GM21528 (cell line): ENCODE data around the gene TMEM81.

Experiments used
- ATAC-seq: cut with Tn5 transposase; IDR thresholded peaks from one replicate; pipeline ENCODE4 v1.9.1; 2021; ENCODE audit warnings: mild to moderate bottlenecking, moderate library complexity; ENCODE audit not compliant: unreplicated experiment, low FRiP score

TMEM81 gene

DNA sequence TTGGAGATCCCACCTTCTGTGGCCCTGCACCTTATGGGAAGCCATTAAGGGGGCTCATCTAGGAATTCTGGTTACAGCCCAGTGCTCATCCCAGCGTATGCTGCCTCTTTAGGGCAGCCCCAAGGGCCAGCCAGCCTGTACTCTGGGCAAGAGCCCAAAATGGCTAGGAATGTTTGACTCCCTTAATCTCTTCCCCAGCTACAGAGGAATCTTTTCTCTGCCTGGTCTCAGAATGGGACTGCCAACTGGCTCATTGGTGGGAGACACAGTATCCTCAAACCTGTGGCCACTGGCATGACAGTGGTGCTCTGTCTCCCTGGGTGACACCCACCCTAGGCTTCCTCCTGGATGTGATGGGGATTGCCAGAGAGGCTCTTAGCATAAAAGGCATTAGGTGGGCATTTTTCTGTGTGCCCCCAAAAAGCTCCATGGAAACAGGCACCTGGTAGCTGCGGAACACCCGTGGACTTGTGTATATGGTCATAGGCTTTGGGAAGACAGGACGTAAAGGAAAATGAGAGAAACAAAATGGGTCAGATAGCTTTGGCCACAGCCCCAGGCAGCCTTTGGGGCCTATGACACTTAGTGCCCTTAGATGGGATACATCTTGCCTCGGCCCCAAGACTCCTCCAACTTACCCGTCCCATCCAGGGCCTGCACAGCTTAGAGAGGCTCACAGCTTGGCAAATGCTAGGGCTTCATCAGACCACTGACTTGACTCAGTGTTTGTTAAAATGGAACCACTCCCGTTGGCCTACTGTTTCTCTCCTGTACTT lies 6.9 kb downstream of the TMEM81 start:
- no peak for ATAC-seq

DNA sequence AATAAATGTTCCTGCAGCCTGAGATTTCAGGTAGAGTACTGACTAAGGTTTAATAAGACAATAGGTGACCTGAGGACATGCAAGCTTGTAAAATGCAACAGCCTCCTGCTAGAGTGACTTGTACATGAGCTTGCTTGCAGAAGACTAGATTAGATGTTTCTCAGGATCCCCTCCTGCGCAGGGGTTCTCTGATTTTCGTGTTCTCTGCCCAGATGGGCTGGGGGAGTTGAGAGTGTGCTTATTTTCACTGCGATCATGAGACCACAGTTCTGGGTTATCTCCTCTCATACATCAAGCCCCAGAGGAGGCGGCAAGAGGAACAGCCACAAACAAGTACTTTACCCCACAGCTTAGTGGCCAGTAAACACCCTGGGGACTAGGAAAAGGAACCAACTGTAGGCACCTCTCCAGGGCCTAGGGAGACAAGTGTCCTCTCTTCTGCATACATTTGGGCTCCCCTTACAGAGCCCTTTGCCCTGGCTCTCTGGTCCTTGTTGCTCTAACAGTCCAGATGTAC lies 8.0 kb downstream of the TMEM81 start:
- no peak for ATAC-seq

DNA sequence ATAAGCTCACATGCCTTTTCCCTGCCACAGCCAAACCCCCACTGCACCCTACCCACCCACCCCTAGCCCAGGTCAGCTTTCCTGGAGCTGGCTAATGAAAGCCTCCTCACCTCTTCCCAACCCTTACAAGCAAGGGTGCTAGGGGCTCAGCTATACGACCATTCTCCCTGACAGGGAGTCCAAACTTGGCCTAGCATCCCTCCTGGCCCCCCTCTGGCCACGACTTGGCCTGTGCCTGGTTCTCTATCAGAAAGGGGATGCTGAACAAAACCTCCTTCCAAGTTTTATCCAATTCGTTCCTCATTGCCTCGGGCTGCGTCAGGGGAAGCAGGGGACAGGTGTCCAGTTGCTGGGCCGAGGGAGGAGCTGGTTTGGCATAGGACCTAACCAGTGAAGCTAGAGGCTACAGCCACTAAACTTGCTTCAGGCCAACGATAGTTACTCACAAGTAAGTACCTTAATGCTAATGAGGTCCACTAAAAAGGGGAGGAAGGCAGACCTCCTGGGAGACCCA lies 8.6 kb downstream of the TMEM81 start:
- ATAC-seq: no peak

- ATAC-seq: no peak
Observed at GRCh38 chr1:205074513-205074912, 9.7 kb downstream of the TMEM81 start.

GRCh38 chr1:205074084-205074483 lies 10.2 kb downstream of the TMEM81 start:
- ATAC-seq: no peak

- ATAC-seq: no peak
Observed at GRCh38 chr1:205073511-205073910, 10.7 kb downstream of the TMEM81 start.

DNA sequence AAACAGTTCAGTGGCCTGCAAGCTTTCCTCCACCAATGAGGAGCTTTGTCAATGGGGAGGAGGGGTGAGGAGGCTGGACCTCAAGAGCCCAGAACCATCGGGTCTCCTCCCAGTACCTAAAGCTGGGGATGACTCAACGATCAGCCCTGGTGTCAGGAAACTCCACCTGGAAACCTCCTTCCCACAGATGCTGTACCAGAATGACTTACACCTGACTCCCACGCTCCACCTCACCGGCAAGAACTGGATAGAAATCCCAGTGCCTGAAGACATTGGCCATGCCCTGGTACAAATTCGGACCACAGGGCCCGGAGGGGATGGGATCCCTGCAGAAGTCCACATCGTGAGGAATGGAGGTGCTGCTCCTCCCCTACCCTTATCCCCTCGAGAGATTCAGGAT lies 11.4 kb downstream of the TMEM81 start:
- ATAC-seq: no peak

- ATAC-seq: no peak
Observed at GRCh38 chr1:205072286-205072685, 12.0 kb downstream of the TMEM81 start.

DNA sequence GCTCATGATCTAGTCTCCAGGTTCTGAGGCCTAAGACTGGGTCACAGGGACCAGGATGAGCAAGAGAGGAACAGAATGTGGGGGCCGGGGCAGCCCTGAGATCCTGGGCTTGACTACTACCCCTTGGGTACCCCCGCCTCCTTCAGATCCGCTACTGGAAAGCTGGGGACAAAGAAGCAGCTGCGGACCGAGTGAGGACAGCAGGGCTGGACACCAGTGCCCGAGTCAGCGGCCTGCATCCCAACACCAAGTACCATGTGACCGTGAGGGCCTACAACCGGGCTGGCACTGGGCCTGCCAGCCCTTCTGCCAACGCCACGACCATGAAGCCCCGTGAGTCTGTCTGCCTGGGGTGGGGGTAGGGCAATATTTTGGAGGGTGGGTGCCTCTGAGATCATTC lies 12.5 kb downstream of the TMEM81 start:
- ATAC-seq: no peak

- ATAC-seq: no peak
Observed at GRCh38 chr1:205071028-205071409, 13.2 kb downstream of the TMEM81 start.

DNA sequence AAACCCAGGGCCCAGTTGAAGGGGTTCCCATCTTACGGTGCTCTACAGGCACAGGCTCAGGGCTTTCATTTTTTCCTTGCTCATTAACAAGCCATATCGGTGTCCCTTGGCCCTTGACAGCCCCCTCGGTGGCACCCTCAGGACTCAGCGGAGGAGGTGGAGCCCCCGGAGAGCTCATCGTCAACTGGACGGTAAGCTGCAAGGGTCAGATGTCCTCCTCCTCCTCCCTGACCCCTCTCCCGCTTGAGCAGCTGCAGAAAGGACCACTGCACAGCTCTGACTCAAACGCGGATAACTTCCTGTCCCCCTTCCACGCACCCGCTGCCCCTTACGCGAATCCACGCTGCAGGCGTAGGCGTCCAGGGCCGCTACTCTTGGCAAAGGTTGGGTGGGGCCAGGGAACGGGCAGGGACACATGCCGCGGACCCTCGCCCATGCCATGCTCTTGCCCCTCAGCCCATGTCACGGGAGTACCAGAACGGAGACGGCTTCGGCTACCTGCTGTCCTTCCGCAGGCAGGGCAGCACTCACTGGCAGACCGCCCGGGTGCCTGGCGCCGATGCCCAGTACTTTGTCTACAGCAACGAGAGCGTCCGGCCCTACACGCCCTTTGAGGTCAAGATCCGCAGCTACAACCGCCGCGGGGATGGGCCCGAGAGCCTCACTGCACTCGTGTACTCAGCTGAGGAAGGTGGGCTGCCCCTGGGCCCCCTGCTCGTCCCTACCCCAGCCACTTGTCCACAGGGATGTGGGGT lies 14.7 kb downstream of the TMEM81 start:
- no peak for ATAC-seq

DNA sequence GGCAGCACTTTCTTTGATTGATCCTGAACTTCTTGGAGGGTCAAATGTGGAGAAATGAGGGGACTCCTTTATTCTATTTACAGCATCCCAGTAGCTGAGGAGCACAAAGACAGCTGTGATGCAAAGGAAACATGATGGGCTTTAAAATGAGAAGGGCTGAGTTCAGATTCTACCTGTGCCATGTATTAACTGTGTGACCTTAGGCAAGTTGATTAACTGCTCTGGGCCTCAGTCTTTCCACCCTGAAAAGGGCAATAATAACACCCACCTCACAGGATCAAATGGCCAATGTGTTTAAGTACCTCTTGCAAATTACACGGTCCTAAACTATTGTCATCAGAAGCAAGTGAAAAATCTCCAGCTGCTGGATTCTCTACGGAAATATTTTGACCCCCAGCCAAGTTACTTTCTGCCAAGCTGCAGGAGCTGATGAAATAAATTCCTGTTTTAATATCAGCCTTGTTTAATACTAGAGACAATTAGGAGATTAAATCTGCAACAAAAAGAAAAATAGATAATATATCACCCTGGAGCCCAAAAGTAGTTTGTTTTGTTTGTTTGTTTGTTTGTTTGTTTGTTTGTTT lies 15.7 kb downstream of the TMEM81 start:
- no peak for ATAC-seq

GRCh38 chr1:205068001-205068400 lies 16.3 kb downstream of the TMEM81 start:
- no peak for ATAC-seq

DNA sequence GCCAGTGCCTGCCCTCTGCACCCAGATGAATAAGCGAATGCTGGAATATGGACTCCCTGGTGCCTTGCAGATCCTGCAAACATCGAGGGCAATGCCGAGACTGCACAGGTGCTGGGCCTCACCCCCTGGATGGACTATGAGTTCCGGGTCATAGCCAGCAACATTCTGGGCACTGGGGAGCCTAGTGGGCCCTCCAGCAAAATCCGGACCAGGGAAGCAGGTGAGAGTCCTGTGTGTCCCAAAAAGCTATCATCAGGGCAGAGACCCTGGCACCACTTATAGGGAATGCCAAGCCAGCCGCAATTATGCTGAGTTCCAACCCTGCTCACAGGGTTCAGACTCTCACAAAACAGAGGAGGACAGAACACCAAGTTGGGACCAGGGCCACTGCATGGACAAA lies 17.2 kb downstream of the TMEM81 start:
- no peak for ATAC-seq

DNA sequence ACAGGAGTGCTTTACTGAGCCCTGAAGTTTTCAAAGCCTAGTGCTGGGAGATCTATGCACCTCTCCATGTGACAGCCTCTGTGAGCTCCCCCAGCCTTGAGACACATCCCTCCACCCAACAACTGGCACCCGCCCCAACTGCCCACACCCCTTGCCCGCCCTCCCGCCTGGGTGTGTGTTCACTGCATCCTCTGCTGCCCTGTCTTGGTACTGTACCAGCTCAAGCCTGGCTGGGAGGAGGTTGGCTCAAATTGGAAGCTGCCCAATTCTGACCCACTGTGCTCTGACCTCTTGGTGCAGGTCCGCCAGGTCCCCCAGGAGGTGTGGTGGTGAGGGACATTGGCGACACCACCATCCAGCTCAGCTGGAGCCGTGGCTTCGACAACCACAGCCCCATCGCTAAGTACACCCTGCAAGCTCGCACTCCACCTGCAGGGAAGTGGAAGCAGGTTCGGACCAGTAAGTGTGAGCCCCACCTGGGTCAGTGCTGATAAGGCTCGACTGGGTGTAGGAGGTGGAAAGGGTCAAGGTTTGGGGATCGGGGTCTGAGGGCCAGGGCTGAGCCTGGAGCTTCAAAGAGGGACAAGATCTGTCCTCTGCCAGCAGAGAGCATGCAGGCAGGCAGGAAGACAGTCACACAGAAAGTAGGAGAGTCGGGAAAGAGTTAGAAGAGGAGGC lies 18.0 kb downstream of the TMEM81 start:
- no peak for ATAC-seq

DNA sequence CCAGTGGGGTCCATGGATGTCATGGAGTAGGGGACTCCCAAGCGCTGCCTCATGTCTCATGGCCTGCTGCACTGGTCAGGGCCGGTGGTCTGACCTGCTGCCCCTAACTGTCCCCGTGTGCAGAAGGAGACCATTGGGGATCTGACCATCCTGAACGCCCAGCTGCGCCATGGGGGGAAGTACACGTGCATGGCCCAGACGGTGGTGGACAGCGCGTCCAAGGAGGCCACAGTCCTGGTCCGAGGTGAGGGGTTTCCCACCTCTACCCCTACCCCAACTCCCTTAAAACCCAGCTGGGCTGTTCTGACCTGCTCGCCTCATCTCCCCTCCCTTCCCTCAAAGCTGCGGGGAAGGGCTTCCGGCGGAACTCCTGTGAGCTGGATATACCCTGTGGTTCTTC lies 18.6 kb downstream of the TMEM81 start:
- no peak for ATAC-seq

DNA sequence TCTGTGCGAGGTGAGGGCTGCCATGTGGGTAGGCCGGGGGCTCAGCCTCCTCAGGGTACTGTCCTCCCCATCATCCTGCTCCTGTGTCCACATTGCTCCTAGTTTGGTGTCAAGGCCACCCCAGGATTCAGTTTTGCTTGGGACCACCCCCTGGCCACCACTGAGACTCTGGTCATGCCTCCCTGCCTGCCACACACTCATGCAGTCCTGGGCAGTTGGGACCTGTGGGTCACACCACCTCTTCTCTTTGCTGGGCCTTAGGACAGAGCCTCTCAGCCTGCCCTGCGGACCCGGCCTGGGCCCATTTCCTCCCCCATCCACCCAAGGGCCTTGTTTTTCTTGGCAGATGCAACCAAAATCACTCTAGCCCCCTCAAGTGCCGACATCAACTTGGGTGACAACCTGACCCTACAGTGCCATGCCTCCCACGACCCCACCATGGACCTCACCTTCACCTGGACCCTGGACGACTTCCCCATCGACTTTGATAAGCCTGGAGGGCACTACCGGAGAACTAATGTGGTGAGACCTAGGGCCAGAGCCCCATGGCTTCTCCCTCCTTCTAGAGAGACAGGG lies 19.4 kb downstream of the TMEM81 start:
- ATAC-seq: no peak

- ATAC-seq: no peak
Observed at GRCh38 chr1:205064301-205064700, 20.0 kb downstream of the TMEM81 start.

GRCh38 chr1:205062895-205063294 lies 21.4 kb downstream of the TMEM81 start:
- no peak for ATAC-seq

DNA sequence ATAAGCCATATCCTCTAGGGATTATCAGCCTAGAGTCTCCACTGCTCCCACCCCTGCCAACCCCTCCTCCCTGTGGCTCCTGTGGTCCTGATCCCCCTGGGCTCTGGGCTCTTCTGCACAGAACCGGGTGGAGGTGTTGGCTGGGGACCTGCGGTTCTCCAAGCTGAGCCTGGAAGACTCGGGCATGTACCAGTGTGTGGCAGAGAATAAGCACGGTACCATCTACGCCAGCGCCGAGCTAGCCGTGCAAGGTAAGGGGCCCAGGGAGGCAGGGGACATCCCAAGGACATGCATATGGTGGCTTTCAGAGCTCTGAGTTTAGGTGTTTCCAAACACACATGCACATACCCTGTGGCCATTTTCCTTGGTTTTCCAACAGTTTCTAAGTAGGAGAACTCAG lies 21.9 kb downstream of the TMEM81 start:
- no peak for ATAC-seq
